Thyroid gland (tissue), 4 donors: ENCODE measurements around the gene FAXC. TPM values are rescaled to one million over a fixed set of nuclear protein-coding genes. Genes with fewer than 3 reads are reported as not detected.

Experiments used
- DNase-seq, 2 donors: peaks; one replicate each; pipeline ENCODE4 v3.0.0-alpha.2; 2019
- H3K27ac ChIP-seq, 3 donors: fragments of 200-600 bp; sonication (generic); 1 replicate in 2 of 3; 2 replicates in 1 of 3; pipeline ENCODE4 v1.5.1; 2016 to 2019; ENCODE audit warnings: mild to moderate bottlenecking in 1 of 3, moderate library complexity in 1 of 3
- H3K27me3 ChIP-seq: fragments of 200-600 bp; sonication (generic); one replicate; pipeline ENCODE4 v1.5.1; 2019
- H3K36me3 ChIP-seq, 2 donors: fragments of 200-600 bp; sonication (generic); one replicate each; pipeline ENCODE4 v1.5.1; 2016 to 2019
- H3K4me1 ChIP-seq, 2 donors: fragments of 200-600 bp; sonication (generic); one replicate each; pipeline ENCODE4 v1.5.1; 2017 to 2019
- H3K4me3 ChIP-seq, 3 donors: fragments of 200-600 bp; sonication (generic); replicated peaks in 1 of 3; 1 replicate in 2 of 3; 2 replicates in 1 of 3; pipeline ENCODE4 v1.5.1; 2016; ENCODE audit warnings: mild to moderate bottlenecking in 1 of 3
- H3K9me3 ChIP-seq: fragments of 200-600 bp; sonication (generic); one replicate; pipeline ENCODE4 v1.5.1; 2017
- POLR2A ChIP-seq, 2 donors: fragments of 450-650 bp; IDR thresholded peaks; one replicate each; pipeline ENCODE4 v1.6.1; 2017; ENCODE audit warnings: antibody characterized with exemption in 2 of 2, mild to moderate bottlenecking in 2 of 2, moderate library complexity in 1 of 2
- WGBS, 2 donors: methylation state at CpG; one replicate each; pipeline ENCODE4 v1.1.5; 2017; 5-methylcytosine and 5-hydroxymethylcytosine counted together
- intact Hi-C: fragments of 100-400 bp; cut with DNase I; formaldehyde crosslinking; loops from one replicate; pipeline ENCODE4 v1.15.1; 2023
- total RNA-seq, 4 donors: library from RNA; depleted of rRNA; stranded (reverse); fragments of >200 nt; gene quantifications; one replicate each; pipeline ENCODE4 v1.2.3, GENCODE V29; 2016
- TF ChIP-seq, protein P1 (sequence below), 6 experiments: fragments of 200-600 bp in 3 of 6; fragments of 450-650 bp in 3 of 6; sonication (generic) in 3 of 6; IDR thresholded peaks; one replicate each; pipeline ENCODE4 v1.5.1; 2016 to 2019; ENCODE audit warnings: antibody characterized with exemption in 6 of 6, mild to moderate bottlenecking in 2 of 6, inconsistent platforms in 1 of 6, moderate library complexity in 1 of 6

Gene FAXC
- total RNA-seq, 4 donors from 2014 or later, result 0.71 to 6.4 (median 3.4) TPM

DNA sequence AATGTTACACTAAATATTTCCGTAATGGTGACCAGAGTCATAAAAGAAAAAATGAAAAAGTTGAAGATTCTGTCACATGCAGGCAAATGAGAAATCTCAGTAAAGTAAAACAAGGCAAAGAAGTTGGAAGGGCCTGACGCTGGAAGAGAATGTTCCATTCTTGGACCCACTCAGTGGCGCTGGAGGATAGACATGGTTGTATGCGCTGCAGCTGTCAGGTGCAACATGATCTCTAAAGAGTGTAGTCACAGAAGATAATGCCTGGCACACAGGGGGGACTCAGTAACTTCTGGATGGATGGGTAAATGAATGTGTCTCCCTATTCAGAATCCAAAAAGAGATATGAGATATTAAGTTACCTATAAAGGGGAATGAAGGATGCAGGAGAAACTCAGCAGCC is 116.3 kb downstream of the FAXC start:
- H3K36me3 ChIP-seq, result no peaks in the 10 kb centered on the region
- no peak overlapping the region for H3K4me3 ChIP-seq
- H3K9me3 ChIP-seq, result no peaks in the 10 kb centered on the region
- peaks cover 0 to 9% of the 10 kb centered on the region in 2 donors for H3K4me1 ChIP-seq
- DNase-seq, result no peak
- H3K27ac ChIP-seq, result no peak overlapping the region
- intact Hi-C loops, result no loop called here
- no peaks in the 10 kb centered on the region for H3K27me3 ChIP-seq
- 93 to 97% methylated on average over 4 of the region's 4 CpGs for WGBS, 2 donors
- no peak for TF ChIP-seq POLR2A (IDR thresholded peaks at IDR 0.05)
- TF ChIP-seq, protein P1, sequence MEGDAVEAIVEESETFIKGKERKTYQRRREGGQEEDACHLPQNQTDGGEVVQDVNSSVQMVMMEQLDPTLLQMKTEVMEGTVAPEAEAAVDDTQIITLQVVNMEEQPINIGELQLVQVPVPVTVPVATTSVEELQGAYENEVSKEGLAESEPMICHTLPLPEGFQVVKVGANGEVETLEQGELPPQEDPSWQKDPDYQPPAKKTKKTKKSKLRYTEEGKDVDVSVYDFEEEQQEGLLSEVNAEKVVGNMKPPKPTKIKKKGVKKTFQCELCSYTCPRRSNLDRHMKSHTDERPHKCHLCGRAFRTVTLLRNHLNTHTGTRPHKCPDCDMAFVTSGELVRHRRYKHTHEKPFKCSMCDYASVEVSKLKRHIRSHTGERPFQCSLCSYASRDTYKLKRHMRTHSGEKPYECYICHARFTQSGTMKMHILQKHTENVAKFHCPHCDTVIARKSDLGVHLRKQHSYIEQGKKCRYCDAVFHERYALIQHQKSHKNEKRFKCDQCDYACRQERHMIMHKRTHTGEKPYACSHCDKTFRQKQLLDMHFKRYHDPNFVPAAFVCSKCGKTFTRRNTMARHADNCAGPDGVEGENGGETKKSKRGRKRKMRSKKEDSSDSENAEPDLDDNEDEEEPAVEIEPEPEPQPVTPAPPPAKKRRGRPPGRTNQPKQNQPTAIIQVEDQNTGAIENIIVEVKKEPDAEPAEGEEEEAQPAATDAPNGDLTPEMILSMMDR (IDR thresholded peaks at IDR 0.05), result no peak

GRCh38 chr6:99232056-99232455 is 117.4 kb downstream of the FAXC start:
- 47 to 58% methylated on average over 8 of the region's 8 CpGs for WGBS, 2 donors
- no peak for TF ChIP-seq POLR2A (IDR thresholded peaks at IDR 0.05)
- TF ChIP-seq, protein P1 (IDR thresholded peaks at IDR 0.05), result no peak
- Histone ChIP-seq H3K27me3 (no peaks in the 10 kb centered on the region), H3K27ac (no peak overlapping the region), H3K4me3 (no peak overlapping the region), H3K9me3 (no peaks in the 10 kb centered on the region), H3K36me3 (no peaks in the 10 kb centered on the region), H3K4me1 (peaks cover 0 to 9% of the 10 kb centered on the region in 2 donors)
- intact Hi-C loops, result no loop called here
- no peak for DNase-seq

GRCh38 chr6:99225172-99225571 is 124.3 kb downstream of the FAXC start:
- Histone ChIP-seq H3K27ac (no peak overlapping the region), H3K27me3 (no peaks in the 10 kb centered on the region), H3K4me3 (no peak overlapping the region), H3K9me3 (no peaks in the 10 kb centered on the region), H3K4me1 (no peaks in the 10 kb centered on the region), H3K36me3 (no peaks in the 10 kb centered on the region)
- intact Hi-C loops, result no loop called here
- 76 to 78% methylated on average over 3 of the region's 3 CpGs for WGBS, 2 donors
- TF ChIP-seq POLR2A (IDR thresholded peaks at IDR 0.05), result no peak
- TF ChIP-seq, protein P1 (IDR thresholded peaks at IDR 0.05), result no peak
- no peak for DNase-seq

Other genes starting within 250 kb of the FAXC start
- 1 to 10 TPM; 5.2 to 7.0 (median 5.8) TPM for gene COQ3, start 44.5 kb upstream of the FAXC start, total RNA-seq
- 100 to 1,000 TPM; 183 to 302 (median 241) TPM for gene PNISR, start 75.6 kb upstream of the FAXC start, total RNA-seq
- 10 to 100 TPM; 12.9 to 19.7 (median 16.5) TPM for gene USP45, start 165.7 kb upstream of the FAXC start, total RNA-seq
- gene CCNC, start 219.0 kb upstream of the FAXC start, total RNA-seq, result 100 to 1,000 TPM in 1 of 4 donors, 10 to 100 TPM in 3; 74.2 to 393 (median 92.2) TPM